ENCODE results near the gene ANKHD1. TPM values are rescaled to one million over a fixed set of nuclear protein-coding genes. Genes with fewer than 3 reads are reported as not detected.

The ANKHD1 gene
- polyA plus RNA-seq, 1 donor from 2014 or later = 61.8 TPM

DNA sequence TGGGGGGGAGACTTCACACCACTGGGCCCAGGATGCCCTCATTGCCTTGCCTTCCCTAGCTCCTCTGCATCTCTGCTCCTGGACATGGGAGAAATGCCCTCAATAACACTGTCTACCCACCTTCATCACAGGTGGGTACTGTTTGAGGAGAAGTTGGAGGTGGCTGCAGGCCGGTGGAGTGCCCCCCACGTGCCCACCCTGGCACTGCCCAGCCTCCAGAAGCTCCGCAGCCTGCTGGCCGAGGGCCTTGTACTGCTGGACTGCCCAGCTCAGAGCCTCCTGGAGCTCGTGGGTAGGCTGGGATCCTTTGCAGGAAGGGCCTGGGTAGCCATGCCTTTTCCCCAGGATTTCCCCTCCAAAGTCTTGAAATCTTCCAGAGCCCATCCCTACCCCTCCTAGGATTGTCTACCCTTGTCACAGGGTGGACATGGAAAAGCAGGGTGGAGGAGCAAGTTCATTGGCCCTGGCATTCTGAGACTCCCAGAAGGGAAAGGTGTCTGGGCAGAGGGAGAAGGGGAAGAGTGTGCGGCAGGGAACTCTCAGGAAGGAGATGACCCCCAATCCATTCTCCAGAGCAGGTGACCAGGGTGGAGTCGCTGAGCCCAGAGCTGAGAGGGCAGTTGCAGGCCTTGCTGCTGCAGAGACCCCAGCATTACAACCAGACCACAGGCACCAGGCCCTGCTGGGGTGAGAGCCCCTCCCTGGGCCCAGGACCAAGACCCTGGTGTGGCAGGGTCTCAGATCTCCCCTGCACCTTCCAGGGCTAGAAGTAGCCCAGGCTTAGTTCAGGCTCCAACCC is 40.8 kb upstream of the ANKHD1 start:
- no peaks in the 10 kb centered on the region for H4K20me1 ChIP-seq (ENCODE audit: insufficient read depth)
- H3K4me3 ChIP-seq (ENCODE audit: low read length) = no peak overlapping the region
- H3K79me2 ChIP-seq (replicated peaks; ENCODE audit: insufficient read depth, low read length) = no peaks in the 10 kb centered on the region
- no peaks in the 10 kb centered on the region for H3F3A ChIP-seq (ENCODE audit: insufficient read depth, low read length, poor library complexity, severe bottlenecking)
- H3K9me2 ChIP-seq (ENCODE audit: insufficient read depth, low read length) = no peaks in the 10 kb centered on the region
- H3K9me3 ChIP-seq (ENCODE audit: low read length) = no peaks in the 10 kb centered on the region
- no peak for TF ChIP-seq MXI1 (conservative IDR thresholded peaks at IDR 0.05; ENCODE audit: poor library complexity, severe bottlenecking)
- TF ChIP-seq, protein P1, sequence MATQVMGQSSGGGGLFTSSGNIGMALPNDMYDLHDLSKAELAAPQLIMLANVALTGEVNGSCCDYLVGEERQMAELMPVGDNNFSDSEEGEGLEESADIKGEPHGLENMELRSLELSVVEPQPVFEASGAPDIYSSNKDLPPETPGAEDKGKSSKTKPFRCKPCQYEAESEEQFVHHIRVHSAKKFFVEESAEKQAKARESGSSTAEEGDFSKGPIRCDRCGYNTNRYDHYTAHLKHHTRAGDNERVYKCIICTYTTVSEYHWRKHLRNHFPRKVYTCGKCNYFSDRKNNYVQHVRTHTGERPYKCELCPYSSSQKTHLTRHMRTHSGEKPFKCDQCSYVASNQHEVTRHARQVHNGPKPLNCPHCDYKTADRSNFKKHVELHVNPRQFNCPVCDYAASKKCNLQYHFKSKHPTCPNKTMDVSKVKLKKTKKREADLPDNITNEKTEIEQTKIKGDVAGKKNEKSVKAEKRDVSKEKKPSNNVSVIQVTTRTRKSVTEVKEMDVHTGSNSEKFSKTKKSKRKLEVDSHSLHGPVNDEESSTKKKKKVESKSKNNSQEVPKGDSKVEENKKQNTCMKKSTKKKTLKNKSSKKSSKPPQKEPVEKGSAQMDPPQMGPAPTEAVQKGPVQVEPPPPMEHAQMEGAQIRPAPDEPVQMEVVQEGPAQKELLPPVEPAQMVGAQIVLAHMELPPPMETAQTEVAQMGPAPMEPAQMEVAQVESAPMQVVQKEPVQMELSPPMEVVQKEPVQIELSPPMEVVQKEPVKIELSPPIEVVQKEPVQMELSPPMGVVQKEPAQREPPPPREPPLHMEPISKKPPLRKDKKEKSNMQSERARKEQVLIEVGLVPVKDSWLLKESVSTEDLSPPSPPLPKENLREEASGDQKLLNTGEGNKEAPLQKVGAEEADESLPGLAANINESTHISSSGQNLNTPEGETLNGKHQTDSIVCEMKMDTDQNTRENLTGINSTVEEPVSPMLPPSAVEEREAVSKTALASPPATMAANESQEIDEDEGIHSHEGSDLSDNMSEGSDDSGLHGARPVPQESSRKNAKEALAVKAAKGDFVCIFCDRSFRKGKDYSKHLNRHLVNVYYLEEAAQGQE (IDR thresholded peaks at IDR 0.05; ENCODE audit: borderline replicate concordance) = no peak
- H2AFZ ChIP-seq (ENCODE audit: low read depth, low read length) = no peak overlapping the region
- no peak overlapping the region for H3K27ac ChIP-seq (ENCODE audit: low read length)
- H3K9ac ChIP-seq (ENCODE audit: low read length) = no peak overlapping the region
- no peaks in the 10 kb centered on the region for H3K27me3 ChIP-seq (ENCODE audit: insufficient read depth, low read depth, low read length)
- H3K36me3 ChIP-seq (ENCODE audit: insufficient read depth, low read length) = no peaks in the 10 kb centered on the region
- no peak overlapping the region for H3K4me2 ChIP-seq (ENCODE audit: low read length)

DNA sequence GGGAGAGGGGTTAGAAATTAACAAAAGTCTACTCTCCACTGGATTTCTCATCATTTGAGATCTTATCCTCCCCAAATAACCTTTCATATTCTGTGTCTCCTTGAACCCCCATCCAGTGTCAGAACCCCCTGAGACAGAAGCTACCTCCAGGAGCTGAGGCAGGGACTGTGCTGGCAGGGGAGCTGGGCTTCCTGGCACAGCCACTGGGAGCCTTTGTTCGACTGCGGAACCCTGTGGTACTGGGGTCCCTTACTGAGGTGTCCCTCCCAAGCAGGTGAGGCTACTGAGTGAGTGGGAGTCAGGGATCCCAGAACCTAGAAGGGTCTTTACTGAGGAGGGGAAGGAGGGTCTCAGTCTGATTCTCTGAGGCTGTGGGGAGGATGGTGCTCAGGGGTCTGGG is 39.7 kb upstream of the ANKHD1 start:
- Histone ChIP-seq H4K20me1 (ENCODE audit: insufficient read depth) (no peaks in the 10 kb centered on the region), H3K27me3 (ENCODE audit: insufficient read depth, low read depth, low read length) (no peaks in the 10 kb centered on the region), H2AFZ (ENCODE audit: low read depth, low read length) (no peak overlapping the region), H3K4me2 (ENCODE audit: low read length) (no peak overlapping the region), H3K9ac (ENCODE audit: low read length) (no peak overlapping the region), H3F3A (ENCODE audit: insufficient read depth, low read length, poor library complexity, severe bottlenecking) (no peaks in the 10 kb centered on the region), H3K36me3 (ENCODE audit: insufficient read depth, low read length) (no peaks in the 10 kb centered on the region), H3K9me2 (ENCODE audit: insufficient read depth, low read length) (no peaks in the 10 kb centered on the region), H3K9me3 (ENCODE audit: low read length) (no peaks in the 10 kb centered on the region), H3K27ac (ENCODE audit: low read length) (no peak overlapping the region), H3K79me2 (replicated peaks; ENCODE audit: insufficient read depth, low read length) (no peaks in the 10 kb centered on the region), H3K4me3 (ENCODE audit: low read length) (no peak overlapping the region)
- TF ChIP-seq SMC3 (conservative IDR thresholded peaks at IDR 0.05; ENCODE audit: poor library complexity) (no peak), POLR2AphosphoS5 (IDR thresholded peaks at IDR 0.05) (no peak), RAD21 (conservative IDR thresholded peaks at IDR 0.05) (no peak), EP300 (conservative IDR thresholded peaks at IDR 0.05; ENCODE audit: poor library complexity, severe bottlenecking) (no peak), MXI1 (conservative IDR thresholded peaks at IDR 0.05; ENCODE audit: poor library complexity, severe bottlenecking) (no peak), TAF1 (IDR thresholded peaks at IDR 0.05; ENCODE audit: low read depth) (no peak), EZH2 (IDR thresholded peaks at IDR 0.05; ENCODE audit: borderline replicate concordance, insufficient read depth, low read length, poor library complexity, severe bottlenecking) (no peak)
- TF ChIP-seq, protein P1 (IDR thresholded peaks at IDR 0.05; ENCODE audit: borderline replicate concordance) = no peak
- TF ChIP-seq, protein P2, sequence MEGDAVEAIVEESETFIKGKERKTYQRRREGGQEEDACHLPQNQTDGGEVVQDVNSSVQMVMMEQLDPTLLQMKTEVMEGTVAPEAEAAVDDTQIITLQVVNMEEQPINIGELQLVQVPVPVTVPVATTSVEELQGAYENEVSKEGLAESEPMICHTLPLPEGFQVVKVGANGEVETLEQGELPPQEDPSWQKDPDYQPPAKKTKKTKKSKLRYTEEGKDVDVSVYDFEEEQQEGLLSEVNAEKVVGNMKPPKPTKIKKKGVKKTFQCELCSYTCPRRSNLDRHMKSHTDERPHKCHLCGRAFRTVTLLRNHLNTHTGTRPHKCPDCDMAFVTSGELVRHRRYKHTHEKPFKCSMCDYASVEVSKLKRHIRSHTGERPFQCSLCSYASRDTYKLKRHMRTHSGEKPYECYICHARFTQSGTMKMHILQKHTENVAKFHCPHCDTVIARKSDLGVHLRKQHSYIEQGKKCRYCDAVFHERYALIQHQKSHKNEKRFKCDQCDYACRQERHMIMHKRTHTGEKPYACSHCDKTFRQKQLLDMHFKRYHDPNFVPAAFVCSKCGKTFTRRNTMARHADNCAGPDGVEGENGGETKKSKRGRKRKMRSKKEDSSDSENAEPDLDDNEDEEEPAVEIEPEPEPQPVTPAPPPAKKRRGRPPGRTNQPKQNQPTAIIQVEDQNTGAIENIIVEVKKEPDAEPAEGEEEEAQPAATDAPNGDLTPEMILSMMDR (IDR thresholded peaks at IDR 0.05; ENCODE audit: poor library complexity, severe bottlenecking) = no peak
